ENCODE results near the gene SNORC. TPM values are rescaled to one million over a fixed set of nuclear protein-coding genes. Genes with fewer than 3 reads are reported as not detected.
A peak's percentile ranks its signal among the peaks of the same experiment; 100 is the strongest.

Gene SNORC
- total RNA-seq, 1 experiment from 2014 or later = 0.29 TPM

DNA sequence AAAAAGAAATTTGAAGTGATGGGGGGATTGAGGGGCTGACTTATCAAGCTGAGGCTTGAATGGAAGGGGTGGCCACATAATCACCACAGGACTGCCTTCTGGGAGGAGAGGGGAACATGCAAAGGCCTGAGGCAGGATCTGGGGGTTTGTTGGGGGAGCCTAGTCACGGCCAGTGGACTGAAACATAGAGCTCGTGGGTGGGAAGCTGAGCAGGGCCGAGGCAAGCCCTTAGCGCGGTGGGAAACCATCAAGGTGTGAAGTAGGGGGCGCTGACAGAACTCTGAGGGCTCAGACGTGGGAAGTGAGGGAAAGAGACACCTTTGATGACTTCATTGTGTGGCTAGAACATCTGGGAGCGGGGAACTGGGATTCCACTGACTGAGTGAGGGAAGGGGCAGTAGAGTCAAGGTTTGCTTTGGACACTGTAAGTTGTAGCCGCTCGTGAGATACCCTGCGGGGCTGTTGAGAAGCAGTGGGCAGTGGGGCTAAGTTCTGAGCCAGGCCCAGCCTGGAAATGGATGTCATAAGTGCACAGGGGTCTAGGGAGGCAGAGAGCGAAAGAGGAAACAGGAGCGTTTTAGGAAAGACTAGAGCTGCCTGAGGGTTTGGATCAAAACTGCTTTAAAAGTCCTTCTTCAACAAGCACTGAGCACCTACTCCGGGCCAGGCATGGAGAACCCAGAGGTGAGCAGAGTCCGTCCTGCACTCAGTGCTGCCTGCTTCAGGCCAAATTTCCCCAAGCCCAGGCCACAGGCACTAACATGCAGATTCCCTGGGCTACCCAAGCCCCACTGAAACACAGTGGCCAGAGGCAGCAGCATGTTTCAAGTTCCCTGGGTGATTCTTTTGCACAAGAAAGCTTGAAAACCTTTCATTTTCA lies 686 bp upstream of the SNORC start:
- DNase-seq (ENCODE audit: low read depth) = no peak

DNA sequence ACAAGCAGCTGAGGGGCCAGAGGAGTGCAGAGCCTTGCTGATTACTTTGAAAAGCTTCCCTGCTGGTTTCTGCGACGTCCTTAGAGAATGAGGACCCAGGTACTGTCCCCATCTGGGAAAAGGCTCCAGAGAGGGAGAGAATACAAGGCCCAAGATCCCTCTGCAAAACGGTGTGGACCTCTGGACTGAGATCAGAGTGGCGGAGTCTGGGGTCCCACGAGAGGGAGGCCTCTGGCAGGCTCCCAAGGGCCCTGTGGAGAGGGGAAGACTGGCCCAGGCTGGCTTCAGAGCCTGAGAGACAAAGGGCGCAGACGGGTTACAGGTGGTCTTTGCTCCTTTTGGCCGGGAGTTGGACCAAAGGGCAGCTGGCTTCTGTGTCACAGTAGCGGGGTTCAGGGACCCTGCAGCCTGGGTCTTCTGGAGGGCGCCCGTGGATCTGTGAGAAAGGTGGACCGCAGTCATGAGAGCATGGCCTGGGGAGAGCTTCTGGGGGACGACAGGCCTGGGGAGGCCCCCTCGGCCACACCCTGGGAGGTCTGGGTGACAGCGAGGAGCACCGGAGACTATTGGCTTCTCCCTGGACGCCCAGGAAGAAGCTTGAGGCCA lies 805 bp downstream of the SNORC start:
- no peak for DNase-seq (ENCODE audit: low read depth)

DNA sequence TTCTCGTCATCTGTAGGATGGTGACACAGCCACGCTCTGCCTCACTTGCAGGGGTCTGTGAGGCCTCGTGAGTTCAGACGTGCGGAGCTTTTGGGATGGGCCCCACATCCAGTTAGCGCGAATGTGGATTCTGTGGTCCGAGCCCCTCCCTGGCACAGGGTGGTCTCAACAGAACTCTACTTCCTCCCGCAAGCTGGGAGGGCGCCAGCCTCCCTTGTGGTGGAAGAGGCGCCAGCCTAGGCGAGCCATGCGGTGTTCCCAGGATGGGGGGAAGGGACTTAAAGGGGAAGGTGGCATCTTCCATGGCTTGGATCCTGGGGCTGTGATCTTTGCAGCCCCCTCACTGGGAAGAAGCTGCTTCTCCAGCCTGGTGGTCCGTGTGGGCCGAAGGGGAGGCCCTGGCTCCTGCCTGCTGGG lies 1.4 kb downstream of the SNORC start:
- DNase-seq (ENCODE audit: low read depth) = no peak

DNA sequence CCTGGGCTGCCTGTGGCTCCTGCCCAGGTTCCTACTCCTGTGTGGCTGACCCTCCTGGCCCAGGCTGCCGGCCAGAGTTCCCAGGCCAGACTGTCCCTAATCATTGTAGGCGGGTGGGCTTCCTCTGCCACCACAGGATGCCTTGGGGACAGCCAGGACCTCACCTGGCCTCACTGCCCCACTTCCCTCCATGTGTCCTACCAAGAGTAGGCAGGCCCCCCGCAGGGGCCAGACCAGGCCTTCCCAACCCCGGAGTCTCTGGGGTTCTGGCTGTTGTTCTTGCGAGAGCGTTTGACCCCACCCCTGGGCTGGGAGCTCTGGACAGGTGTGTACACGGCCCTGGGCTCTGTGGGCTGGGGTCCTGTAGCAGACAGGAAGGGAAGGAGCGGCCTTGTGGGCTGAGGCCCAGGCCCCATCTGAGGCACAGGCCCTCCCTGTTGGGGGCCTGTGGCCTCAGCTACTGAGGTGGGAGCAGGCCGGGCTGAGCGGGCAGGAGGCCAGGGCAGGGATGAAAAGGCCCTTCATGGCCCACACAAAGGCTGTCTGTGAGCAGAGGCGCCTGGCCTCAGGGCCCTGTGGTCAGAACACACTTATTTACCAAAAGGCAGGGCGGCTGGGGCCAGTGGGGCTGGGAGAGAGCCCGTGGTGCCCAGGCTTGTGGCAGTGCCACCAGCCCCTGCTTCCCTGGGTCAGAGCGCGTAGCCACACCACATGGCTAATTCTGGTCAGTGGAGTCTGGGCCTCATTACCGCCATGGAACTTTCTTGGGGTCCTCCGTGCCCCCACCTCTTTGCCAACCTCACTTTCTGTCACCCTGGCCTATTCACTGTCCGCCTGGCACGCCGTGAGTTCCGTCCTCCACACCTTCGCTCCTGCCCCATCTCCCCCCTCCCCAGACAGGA lies 2.0 kb downstream of the SNORC start:
- DNase-seq (ENCODE audit: low read depth) = no peak

DNA sequence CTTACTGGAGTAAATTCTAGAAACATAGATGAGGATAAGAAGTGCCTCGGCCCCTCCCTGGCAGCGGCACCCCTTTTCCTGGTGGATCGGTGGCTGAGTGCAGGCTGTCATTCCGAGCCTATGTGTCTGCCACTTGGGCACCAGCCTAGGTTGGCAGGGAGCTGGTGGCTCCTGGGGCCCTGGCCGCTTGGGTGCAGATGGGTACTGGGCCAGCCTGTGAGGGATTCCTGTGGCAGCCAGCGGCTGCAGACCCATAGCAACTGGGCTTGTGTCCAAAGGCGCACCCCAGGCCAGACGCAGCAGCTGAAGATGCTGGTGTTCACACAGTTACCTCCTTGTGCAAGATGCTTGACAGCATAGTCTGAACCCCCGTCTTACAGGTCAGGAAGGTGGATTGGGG lies 2.8 kb downstream of the SNORC start:
- no peak for DNase-seq (ENCODE audit: low read depth)

DNA sequence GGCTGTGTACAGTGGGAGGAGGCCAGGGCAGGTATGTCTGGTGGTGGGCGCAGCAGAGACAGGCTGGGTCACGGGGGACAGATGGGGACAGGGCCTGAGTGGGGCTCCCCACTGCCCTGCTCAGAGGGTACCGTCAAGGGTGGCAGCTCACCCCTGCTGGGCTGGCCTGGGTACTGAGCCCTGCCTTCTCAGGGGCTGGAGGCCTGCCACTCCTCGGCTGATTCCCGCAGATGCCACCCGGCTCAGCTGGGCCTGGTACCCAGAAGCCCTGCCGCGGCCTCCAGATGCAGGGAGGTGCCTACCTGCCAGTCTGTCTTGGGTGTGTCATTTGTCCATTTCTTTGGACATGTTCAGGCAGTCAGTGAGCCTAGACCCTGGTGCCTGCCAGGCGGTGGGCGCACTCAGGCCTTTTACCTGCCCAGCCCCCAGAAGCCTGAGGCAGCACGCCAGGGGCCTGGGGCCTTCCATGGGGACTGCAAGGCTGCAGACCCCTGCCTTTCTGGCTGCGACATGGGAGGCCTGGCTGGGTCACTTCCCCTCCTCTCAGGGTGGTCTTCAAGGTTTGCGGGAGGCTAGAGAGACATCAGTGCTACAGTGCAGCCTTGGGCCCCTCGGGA lies 3.3 kb downstream of the SNORC start:
- no peak for DNase-seq (ENCODE audit: low read depth)

DNA sequence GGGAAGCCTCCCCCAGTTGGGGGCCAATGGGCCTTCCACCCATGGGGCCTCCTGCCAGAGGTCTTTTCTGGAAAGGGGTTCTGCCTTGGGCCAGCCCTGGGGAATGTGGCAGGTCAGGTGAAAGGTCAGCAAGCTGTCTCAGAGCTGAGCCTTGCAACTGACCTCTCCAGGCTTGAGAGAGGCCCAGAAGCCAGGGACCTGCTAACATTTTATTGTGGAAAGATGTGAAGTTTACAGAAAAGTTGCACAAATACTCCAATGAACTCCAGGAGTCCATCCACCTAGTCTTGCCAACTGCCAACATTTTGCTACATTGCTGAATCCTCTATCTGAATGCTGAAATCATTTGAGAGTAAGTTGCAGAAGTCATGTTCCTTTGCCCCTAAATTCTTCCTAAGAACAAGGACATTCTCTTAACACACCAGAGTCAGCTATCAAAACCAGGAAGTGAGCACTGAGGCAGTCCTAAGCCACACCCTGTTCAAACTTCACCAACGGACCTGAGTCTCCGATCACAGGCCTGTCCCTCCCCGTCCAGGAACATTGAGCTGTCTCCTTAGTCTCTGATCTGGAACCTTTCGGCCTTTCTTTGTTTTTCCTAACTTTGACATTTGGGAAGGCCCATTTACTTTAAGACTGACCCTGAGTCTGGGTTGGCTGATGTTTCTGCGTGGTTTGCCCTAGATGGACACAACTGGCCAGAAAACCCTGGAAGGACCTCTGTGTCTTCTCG lies 4.0 kb downstream of the SNORC start:
- DNase-seq (ENCODE audit: low read depth) = no peak

DNA sequence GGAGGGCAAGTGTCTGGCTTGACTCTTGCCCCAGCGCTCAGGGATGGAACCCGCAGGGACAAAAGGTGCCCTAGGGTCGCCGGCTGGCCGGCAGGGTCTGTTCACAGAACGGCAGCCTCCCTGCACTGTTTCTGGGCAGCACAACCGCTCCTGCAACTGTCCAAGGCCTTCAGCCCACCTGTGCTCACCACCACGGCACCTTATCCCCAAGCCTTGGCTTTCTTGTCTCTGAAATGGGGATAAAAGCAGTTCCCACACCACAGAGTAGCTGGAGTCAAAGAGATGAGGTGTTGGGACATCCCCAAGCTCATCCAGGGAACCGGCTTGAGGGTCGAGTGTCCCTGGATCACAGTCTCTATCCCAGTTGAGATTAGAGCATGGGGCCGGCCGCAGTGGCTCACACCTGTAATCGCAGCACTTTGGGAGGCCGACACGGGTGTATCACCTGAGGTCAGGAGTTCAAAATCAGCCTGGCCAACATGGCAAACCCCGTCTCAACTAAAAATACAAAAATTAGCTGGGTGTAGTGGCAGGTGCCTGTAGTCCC lies 4.7 kb downstream of the SNORC start:
- no peak for DNase-seq (ENCODE audit: low read depth)

DNA sequence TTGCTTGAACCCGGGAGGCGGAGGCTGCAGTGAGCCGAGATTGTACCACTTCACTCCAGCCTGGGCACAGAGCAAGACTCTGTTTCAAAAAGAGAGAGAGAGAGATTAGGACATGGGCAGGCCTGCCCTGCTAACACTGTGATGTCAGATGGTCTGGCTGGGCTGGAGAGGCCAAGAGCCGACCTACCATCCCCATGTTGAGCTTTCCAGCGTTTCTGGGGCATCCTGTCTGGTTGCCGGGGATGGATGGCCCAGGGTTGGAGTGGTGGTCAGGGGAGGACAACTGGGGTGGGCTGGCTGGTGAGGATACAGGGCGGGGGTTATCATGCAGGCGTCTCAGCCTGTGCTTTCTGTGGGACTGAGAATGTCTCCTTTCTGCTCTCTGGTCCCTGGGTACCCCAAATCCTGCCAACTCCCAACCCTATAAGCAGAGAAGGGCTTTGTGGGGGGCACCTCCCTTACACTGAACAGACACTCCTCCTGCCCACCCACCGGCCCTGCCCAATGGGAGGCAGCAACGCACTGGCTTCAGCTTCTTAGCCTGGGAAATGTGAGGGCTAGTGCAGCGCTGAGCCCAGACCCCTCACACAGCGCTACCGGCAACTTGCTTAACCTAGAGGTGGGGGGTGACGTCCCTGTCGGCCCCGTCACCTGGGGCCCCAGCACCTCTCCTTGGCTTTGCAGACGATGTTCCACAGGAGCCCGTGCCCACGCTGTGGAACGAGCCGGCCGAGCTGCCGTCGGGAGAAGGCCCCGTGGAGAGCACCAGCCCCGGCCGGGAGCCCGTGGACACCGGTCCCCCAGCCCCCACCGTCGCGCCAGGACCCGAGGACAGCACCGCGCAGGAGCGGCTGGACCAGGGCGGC lies 5.4 kb downstream of the SNORC start:
- peak; percentile 30 for DNase-seq (ENCODE audit: low read depth)

DNA sequence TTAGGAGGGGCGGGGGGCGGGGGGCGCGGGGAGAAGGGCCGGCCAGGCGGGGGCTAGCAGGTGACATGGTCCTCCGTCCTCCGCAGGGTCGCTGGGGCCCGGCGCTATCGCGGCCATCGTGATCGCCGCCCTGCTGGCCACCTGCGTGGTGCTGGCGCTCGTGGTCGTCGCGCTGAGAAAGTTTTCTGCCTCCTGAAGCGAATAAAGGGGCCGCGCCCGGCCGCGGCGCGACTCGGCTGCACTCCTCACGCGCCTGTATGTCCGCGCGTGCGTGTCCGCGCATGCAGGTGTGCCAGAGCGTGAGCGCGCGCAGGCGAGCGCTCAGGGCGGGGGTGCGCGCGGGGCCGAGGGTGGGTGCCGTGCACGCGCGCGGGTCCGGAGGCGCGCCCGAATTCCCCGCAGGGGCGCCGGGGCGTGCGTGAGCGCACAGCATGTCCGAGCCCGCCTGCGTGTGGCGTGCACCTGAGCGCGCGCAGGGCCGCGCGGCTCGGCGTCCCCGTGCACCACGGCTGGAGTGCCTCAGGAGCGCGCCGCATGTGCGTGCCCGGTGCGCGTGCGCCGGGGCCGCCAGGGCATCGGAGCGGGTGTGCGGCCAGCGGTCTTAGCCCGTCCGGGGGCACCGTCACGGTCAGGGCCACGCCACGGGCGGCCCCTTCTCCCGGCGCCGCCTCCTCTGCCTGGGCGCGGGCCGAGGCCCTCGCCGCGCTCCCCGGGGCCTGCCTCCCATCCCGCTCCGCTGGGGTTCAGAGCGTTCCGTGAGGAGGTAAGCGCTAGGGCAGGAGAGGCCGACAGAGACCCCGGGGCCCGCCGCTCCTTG lies 6.3 kb downstream of the SNORC start:
- DNase-seq (ENCODE audit: low read depth) = peak; percentile 29

DNA sequence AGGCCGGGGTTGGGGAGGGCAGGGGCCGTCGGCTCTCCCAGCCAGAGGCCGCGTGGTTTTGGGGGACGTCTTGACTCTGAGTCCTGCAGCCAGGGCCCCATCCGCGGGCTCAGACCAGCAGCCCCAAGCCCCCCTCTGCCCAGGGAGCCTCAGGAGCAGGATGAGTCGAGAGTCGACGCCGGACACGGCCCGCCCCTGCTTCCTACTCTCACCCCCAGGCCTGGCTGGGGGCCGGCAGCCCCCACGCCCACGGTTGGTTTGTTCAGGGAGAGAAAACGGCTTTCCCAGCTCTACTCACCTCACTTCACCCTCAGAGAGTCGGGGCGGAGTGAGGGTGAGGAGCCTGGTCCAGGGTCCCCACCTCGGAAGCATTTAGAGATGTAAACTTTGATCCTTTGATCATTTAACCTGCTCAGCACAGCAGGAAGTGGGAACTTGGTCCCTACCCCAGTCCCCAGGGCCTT lies 6.9 kb downstream of the SNORC start:
- no peak for DNase-seq (ENCODE audit: low read depth)

DNA sequence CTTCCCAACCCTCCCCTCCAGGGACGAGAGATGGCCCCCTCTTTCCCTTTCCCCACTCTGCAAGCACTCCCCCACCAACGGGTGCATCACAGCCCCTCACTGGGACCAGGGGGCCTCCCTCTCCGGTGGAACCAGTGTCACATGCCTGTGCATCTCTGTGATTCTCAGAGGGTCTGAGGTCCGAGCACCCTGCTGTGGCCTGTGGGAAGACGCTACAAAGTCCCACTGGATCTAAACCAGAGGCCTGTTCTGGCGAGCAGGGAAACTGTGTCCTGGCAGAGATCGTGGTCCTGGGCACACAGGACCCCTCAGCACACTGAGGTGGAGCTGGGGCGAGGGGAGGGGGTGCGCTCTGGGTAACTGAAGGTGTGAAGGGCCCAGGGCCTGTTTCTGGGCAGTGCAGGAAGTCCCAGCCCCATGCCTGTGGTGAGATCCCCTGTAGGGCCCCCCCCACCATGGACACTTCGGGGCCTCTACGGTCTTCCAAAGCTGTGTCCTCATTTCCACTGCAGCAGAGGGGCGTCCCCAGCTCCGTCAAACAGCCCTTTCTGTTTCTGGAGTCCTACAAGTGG lies 8.0 kb downstream of the SNORC start:
- no peak for DNase-seq (ENCODE audit: low read depth)

DNA sequence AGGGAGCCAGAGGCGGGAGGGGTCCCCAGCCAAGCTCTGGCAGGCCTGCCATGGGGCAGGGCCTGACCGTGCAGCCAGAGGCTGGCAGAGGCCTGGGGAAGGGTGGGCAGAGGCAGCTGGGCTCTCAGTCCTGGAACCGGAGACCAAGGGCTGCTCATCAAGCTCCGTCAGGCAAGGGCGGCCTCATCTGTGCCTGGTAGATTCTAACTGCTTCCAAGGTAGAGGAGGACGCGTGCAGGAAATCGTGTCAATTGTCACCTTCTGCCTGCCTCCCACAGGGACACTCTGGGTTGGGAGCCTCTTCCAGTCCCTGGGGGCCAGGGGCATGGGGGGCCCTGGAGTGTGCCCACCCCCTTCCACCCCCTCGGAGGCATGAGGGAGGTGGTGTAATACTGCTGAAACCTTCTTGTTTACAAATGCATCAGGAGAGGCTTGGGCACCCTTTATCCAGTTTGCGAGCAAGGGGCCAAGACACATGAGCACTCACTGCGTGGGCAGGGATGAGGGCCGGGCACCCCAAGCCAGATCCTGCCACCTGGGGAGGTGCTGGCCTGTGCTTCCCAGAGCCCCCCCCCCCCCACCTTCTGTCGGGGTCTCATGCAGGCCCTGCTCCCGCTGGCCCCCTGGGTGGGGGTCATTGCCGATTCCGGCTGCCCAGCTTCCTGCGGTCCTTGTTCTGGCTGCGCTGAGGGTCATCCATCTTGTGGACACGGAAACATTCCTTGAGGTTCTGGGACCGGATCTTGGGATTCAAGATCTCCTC lies 9.0 kb downstream of the SNORC start:
- no peak for DNase-seq (ENCODE audit: low read depth)

DNA sequence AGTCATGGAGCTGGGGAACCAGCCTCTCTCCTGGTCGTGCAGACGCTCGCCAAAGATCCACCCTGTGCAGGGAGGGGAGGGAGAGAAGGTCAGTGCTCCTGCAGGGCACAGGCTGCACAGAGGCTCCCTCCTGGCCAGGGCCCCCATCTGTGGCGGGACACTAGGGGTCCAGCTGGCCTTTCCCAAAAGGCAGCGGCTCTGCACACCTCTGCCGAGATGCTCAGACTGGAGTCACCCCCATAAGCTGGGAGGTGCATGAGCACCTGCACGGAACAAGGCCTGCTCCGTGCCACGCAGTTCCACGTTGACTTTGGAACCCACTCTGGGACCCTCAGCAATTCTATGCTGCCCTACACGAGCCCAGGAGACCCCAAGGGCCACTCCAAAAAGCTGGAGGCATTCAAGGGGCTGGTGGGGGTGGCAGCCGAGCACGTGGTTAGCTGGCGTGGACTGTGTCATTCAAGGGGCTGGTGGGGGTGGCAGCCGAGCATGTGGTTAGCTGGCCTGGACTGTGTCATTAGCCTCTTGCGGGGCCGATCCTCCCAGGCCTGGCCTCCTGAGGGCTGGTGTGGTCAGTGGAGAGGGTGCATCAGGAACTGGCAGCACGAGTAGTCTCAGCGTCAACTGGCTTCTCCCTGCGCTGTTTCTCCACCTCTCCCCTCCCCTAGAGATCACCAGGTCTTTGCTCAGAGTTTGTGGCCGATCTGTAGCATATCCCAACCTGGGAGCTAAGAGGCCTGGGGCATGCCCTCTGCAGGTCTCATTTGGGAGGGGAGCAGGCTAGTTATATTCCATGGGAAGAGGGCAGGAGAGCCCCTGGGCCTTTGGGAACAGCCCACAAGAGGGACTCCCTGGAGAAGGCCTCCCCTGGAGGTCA lies 9.8 kb downstream of the SNORC start:
- DNase-seq (ENCODE audit: low read depth) = no peak

DNA sequence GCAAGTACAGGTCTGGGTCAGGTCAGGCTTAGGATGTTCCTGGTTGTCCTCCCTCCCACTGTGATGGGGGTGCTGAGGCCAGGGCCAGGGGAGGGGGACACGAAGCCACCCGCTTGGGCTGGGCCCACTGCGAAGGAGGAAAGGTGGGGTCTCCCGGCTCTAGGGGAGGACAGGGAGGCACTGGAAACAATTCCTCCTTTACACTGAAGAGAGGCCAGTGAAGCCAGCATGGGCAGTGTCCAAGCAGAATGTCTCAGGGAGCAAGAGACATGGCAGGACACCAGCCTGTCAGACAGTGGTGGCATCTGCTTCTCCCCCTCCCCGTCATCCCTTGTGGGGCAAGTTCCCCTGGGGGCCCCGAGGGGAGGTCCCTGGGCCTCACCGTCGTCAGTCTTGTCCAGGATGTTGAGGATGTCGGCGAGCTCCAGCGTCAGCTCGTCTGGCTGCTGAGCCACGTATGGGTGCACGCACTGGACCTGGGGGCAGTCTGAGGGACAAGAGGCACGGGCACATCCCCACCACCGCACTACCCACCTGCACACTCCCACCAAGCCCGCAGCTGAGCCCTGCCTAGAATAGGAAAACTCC lies 10.8 kb downstream of the SNORC start:
- DNase-seq (ENCODE audit: low read depth) = no peak

DNA sequence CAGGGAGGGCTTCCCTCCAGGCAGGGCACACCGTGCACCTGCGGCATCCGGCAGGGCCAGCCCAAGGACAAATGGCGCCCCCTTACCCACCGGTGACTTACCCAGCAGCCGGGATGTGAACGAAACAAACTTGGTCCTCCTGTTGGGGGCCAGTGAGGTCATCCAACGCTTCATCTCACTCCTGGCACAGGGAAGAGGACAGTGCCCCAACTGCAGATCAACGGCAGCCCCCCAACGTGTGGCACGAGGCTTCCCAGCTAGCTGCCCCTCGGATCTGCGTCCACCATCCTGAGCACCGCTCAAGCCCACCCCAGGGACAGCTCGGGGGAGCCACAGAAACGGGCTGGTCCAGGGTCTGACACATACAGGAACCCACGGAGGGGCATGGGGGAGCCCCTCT lies 12.0 kb downstream of the SNORC start:
- DNase-seq (ENCODE audit: low read depth) = no peak

Data from Daoy (cell line).